ENCODE results near the gene COIL. TPM values are rescaled to one million over a fixed set of nuclear protein-coding genes. Genes with fewer than 3 reads are reported as not detected.

Gene COIL
- total and polyA plus RNA-seq, 2 of the 13 experiments (the other 11 are each of a cell fraction or from before 2014, with no cell fraction given), result 8.1 to 29.4 TPM

DNA sequence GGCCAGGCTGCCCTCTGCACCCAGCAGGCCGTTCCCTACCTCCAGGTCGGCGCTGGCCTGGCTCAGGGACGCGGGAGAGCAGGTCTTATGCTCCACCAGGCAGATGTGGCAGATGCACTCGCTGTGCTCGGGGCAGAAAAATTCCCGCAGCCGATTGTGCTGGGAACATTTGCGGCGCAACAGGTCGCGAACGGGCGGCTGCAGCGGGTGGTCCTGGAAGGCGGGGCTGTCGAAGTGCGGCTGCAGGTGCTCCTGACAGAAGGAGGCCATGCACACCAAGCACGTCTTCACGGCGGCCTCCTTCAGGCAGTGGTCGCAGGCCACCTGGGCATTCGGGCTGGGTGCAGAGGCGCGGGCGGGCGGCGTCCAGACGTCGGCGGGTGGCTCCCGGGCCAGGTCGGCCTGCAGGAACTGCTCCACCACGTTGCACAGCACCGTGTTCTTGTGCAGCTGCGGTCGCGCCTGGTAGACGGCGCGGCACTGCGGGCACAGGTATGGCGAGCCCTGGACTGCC, 47.4 kb downstream of the COIL start (continued):
- TF ChIP-seq ZFAT (CRISPR knock-in tag; conservative IDR thresholded peaks at IDR 0.05) (peak; percentile 85; the same call in 1 of the 2 replicates), HMG20A (CRISPR knock-in tag; IDR thresholded peaks at IDR 0.05; ENCODE audit: borderline replicate concordance) (no peak), ZNF777 (CRISPR knock-in tag; IDR thresholded peaks at IDR 0.05) (peak; percentile 99), CEBPG (CRISPR knock-in tag; IDR thresholded peaks at IDR 0.05) (no peak), KDM5A (IDR thresholded peaks at IDR 0.05; ENCODE audit: borderline replicate concordance, low read length) (no peak), ZFP82 (CRISPR knock-in tag; IDR thresholded peaks at IDR 0.05; ENCODE audit: borderline replicate concordance) (peak; percentile 40; the same call in 1 of the 2 replicates), FOSL1 (CRISPR knock-in tag; IDR thresholded peaks at IDR 0.05; ENCODE audit: borderline replicate concordance) (peak; percentile 42; the same call in 1 of the 2 replicates), MYC (CRISPR knock-in tag; IDR thresholded peaks at IDR 0.05; ENCODE audit: borderline replicate concordance) (peak; percentile 79), HOXA3 (CRISPR knock-in tag; IDR thresholded peaks at IDR 0.05) (0 out of 2 replicates have a peak, but pooled peaks have one; percentile 26), STAG1 (CRISPR knock-in tag; IDR thresholded peaks at IDR 0.05) (no peak), ZSCAN30 (CRISPR knock-in tag; IDR thresholded peaks at IDR 0.05) (0 out of 2 replicates have a peak, but pooled peaks have one; percentile 30), ZNF670 (CRISPR knock-in tag; IDR thresholded peaks at IDR 0.05; ENCODE audit: borderline replicate concordance) (peak; percentile 89; the same call in 1 of the 2 replicates), ZNF180 (CRISPR knock-in tag; IDR thresholded peaks at IDR 0.05; ENCODE audit: borderline replicate concordance, low read depth) (0 out of 2 replicates have a peak, but pooled peaks have one; percentile 63)
- TF ChIP-seq, protein P1, sequence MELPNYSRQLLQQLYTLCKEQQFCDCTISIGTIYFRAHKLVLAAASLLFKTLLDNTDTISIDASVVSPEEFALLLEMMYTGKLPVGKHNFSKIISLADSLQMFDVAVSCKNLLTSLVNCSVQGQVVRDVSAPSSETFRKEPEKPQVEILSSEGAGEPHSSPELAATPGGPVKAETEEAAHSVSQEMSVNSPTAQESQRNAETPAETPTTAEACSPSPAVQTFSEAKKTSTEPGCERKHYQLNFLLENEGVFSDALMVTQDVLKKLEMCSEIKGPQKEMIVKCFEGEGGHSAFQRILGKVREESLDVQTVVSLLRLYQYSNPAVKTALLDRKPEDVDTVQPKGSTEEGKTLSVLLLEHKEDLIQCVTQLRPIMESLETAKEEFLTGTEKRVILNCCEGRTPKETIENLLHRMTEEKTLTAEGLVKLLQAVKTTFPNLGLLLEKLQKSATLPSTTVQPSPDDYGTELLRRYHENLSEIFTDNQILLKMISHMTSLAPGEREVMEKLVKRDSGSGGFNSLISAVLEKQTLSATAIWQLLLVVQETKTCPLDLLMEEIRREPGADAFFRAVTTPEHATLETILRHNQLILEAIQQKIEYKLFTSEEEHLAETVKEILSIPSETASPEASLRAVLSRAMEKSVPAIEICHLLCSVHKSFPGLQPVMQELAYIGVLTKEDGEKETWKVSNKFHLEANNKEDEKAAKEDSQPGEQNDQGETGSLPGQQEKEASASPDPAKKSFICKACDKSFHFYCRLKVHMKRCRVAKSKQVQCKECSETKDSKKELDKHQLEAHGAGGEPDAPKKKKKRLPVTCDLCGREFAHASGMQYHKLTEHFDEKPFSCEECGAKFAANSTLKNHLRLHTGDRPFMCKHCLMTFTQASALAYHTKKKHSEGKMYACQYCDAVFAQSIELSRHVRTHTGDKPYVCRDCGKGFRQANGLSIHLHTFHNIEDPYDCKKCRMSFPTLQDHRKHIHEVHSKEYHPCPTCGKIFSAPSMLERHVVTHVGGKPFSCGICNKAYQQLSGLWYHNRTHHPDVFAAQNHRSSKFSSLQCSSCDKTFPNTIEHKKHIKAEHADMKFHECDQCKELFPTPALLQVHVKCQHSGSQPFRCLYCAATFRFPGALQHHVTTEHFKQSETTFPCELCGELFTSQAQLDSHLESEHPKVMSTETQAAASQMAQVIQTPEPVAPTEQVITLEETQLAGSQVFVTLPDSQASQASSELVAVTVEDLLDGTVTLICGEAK (IDR thresholded peaks at IDR 0.05), result no peak
- TF ChIP-seq, protein P1 (CRISPR knock-in tag; IDR thresholded peaks at IDR 0.05), result no peak; the same call in 1 of the 2 replicates
- TF ChIP-seq, protein P2, sequence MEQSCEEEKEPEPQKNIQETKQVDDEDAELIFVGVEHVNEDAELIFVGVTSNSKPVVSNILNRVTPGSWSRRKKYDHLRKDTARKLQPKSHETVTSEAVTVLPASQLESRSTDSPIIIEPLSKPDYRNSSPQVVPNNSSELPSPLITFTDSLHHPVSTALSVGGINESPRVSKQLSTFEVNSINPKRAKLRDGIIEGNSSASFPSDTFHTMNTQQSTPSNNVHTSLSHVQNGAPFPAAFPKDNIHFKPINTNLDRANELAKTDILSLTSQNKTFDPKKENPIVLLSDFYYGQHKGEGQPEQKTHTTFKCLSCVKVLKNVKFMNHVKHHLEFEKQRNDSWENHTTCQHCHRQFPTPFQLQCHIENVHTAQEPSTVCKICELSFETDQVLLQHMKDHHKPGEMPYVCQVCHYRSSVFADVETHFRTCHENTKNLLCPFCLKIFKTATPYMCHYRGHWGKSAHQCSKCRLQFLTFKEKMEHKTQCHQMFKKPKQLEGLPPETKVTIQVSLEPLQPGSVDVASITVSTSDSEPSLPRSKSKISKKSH (CRISPR knock-in tag; IDR thresholded peaks at IDR 0.05; ENCODE audit: borderline replicate concordance), result no peak
- TF ChIP-seq, protein P3, sequence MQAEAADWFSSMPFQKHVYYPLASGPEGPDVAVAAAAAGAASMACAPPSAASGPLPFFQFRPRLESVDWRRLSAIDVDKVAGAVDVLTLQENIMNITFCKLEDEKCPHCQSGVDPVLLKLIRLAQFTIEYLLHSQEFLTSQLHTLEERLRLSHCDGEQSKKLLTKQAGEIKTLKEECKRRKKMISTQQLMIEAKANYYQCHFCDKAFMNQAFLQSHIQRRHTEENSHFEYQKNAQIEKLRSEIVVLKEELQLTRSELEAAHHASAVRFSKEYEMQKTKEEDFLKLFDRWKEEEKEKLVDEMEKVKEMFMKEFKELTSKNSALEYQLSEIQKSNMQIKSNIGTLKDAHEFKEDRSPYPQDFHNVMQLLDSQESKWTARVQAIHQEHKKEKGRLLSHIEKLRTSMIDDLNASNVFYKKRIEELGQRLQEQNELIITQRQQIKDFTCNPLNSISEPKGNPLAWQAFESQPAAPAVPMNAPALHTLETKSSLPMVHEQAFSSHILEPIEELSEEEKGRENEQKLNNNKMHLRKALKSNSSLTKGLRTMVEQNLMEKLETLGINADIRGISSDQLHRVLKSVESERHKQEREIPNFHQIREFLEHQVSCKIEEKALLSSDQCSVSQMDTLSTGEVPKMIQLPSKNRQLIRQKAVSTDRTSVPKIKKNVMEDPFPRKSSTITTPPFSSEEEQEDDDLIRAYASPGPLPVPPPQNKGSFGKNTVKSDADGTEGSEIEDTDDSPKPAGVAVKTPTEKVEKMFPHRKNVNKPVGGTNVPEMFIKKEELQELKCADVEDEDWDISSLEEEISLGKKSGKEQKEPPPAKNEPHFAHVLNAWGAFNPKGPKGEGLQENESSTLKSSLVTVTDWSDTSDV (CRISPR knock-in tag; IDR thresholded peaks at IDR 0.05), result no peak; the same call in 1 of the 2 replicates
